GM19099 (cell line): ENCODE data around the gene SEL1L.

Experiments used
- POLR2A ChIP-seq: IDR thresholded peaks from 3 replicates; pipeline ENCODE4 v1.6.1; 2011; ENCODE audit warnings: low read depth; ENCODE audit not compliant: insufficient read length; ENCODE audit errors: extremely low read depth

Gene SEL1L

DNA sequence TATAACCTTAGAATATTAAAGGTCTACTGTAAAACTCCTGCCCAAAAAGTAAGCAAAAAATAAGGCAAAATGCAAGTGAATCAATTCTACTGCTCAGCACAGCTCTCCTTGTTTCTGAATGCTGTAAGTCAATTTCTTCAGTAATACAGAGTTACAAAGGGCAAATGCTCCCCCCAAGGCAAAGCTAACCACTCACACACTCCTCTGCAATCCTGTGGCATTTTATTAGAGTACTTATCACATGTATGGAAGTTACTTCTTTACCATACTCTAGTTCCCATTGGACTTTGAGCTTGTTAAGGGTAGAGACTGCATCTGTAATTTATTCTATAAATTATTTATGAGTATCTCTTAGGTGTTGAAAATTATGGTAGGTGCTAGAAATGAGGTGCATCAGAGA is 27.2 kb downstream of the SEL1L start:
- TF ChIP-seq POLR2A = no peak

DNA sequence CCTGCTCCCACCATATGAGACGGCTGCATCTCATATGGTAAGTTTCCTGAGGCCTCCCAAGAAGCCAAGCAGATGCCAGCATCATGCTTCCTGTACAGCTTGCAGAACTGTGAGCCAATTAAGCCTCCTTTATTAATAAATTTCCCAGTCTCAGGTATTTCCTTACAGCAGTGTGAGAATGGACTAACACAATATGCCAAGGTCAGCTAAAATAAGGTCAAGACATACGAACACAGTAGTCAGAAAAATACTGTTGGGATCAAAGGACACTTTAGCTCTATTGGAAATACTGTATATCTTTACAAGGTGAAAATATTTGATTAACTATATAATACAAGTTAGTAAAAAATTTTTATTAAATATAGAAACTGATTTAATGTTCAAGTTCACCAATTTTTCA is 28.8 kb downstream of the SEL1L start:
- TF ChIP-seq POLR2A = no peak

DNA sequence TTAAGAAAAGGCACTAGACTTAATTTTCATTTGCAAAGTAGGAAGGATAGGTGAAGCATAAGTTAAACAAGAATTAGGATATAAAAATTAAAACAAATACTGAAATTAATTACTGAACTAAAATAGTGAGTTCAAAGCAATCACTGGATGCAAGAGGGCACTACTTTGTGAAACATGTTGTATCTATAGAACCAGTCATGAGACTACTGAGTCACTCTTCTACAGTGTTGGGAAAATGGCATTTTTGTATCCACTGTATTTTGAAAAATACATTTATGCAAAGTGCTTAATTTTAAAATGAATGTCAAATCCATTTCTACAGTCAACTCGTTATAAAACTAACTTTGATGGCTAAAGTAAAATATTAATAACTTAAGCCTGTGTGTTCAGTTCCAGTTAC is 47.9 kb downstream of the SEL1L start:
- no peak for TF ChIP-seq POLR2A

DNA sequence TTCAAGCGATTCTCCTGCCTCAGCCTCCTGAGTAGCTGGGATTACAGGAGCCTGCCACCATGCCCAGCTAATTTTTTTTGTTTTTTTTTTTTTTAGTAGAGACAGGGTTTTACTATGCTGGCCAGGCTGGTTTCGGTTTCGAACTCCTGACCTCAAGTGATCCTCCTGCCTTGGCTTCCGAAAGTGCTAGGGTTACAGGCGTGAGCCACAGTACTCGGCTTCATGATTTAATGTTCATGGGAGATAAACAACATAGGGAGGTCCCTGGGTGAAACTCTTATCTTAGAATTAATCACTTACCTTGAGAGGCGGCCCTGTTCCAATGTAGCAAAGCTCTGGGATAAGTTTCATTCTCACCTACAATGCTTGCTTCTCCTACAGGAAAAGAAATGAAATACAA is 48.3 kb downstream of the SEL1L start:
- no peak for TF ChIP-seq POLR2A

DNA sequence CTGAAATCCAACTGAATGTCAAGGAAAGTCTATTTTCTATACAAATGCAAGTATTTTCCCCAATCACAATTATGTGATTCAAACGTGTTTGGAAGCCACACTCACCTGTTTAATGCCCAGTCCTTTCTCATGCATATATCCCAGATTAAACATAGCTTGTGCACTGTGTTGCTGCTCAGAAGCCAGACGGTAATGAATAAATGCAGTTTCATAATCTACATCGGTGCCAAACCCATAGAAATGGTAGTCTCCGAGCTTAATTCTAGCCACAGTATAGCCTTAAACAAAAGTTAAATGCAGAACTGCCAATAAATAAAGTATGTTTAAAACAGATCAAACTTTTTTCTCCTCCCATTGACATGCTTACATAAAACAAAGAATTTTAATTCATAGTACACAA is 49.5 kb downstream of the SEL1L start:
- TF ChIP-seq POLR2A = no peak

DNA sequence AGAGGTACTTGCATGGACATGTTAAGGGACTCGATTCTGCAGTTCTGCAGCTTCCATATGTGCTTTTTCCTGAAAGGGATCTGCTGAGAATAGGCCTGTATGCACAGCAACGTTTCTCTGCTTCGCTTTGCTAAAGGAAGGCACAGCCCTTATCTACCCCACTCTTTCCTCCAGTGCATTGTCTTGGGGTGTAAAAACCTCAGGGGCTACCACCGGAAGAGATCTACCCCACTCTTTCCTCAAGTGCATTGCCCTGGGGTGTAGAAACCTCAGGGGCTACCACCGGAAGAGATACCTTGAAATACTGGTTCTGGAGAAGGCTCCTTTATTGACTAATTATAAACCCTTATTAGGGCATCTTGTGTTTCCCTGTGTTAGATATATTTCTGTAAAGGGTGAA is 52.9 kb downstream of the SEL1L start:
- TF ChIP-seq POLR2A = no peak

DNA sequence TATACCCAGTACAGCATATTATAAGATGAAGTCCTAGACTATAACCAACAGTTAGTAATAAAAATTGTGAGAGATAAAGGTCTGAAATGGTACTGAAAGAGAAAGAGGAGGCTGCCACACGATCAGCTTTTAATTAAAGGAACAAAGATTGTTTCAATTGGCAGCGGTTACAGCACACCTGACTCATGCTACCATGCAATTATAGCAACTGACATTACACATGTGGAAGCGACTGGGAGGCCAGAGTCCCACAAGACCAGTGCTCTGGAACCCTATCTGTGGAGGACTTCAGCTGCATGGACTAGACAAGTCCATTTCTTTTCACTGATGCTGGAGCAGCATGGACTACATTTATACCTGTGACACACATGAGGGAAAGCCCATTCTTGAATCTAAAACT is 55.2 kb downstream of the SEL1L start:
- TF ChIP-seq POLR2A = no peak

DNA sequence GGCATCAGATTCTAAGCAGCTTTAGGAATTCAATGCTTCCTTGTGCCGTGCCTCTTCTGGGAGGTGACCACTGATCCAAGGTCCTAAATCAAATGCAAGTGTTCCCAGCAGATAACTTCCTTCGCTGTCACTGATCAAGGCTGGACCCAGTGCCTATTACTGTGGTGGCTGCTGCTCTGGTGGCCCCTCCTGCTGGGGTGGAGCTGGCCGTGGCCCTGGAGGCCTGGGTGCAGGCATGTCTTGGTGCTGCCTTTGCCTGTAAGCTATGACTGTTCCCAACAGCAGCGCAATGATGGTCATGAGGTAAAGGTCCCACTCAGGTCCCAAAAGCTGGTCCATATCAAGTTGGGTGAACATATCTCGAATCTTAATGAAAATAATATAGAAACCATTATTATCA is 56.8 kb downstream of the SEL1L start:
- TF ChIP-seq POLR2A = no peak

DNA sequence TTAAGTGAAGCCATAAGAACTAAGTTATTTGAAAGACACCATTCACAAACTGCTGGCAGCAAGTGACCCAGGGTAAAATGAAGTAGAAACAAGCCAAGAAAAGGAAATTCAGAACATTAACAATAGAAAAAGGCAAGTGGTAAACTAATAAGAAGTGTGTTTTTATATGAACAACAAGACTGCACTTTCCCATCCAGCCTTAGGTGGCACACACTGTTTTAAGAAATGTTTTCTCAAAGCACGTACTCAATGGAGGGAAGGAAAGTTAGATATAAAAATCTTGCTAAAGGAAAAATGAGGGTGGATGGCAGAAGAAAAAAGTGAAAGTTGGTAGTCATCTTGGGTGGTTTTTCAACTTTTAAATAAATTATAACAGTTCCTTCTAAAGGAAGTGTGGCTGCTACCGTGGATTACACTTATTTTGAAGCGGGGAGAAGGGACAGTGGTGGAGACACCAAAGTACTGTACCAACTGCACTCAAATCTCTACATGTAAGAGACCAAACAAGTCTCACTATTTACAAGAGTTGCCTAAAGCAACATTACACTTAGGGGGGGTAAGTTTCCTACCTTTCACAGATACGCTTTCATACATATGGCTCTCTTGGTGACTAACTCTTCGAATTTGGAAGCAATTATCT is 58.8 kb downstream of the SEL1L start:
- TF ChIP-seq POLR2A = no peak

DNA sequence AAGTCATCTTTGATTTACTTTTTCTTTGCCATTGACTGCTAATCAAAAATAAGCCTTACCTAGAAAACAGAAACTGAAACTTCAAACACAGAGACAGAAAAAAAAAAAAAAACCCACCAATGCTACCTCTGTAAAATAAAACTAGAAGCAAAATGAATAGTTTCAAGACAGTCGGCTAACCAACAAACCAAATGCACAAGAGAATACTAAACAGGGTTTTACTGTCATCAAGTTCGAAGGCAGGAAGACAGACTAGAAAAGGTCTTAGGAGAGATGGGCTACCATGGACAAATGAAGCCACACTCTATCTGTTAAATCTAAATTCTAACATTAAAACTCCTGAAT is 59.5 kb downstream of the SEL1L start:
- no peak for TF ChIP-seq POLR2A

DNA sequence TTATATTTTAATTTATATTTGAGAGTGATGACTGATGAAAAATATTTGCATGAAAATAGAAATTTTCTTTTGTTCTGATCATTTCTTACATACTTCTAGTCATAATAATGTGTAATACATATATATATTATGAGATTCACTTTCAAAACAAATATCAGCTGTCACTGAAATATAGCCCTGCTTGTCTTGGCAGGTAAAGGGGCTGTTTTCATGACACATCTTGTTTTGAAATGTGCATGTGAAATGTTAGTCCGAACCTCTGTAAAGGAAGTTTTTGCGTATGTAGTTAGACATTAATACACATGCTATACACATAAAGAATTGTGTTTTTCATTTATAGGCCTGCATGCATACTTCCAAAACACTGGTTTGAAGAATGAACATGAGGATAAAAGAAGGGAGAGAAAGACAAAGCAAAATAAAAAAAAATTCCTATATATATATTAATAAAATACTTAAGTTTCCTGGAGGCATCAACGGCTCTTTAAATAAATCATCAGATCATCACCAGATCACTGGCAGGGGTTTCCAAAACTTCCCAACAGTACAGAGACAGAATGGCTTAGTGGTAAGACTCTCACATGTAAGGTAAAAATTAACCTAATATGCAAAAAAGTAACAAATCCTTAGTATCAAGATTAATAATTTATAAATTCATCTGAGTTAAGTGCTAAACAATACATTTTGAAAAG is 60.1 kb downstream of the SEL1L start:
- TF ChIP-seq POLR2A = no peak

DNA sequence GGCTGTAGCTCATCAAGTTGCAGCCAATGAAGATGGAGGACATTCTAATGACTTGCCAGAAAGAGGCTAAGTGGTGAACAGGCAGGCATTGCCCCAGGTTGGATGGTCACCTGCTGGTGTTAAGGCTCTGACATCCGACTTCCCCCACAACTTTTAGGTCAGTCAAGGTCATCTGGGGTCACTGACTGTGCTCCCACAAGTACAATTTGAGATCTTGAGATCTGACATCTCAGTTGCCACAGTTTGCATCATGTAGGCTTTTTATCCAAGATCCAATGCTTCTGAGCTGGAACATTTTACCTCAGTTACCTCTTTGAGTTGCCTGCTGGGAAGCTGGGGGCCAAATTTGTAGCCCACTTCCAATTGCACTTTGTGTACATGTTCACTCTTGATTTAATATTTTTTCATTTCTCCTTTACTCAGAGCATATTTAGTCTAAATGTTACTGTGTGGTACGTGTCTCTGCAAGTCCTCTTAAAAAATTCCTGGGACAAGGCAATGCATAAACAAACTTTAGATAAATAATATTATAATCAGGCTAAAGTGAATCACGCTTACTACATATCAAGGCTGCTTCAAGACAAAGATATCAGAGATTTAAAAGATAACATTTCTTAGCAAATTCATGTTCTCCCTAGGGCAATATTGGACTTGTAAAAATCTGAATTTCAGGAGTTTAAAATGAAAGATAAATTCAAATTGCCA is 61.4 kb downstream of the SEL1L start:
- no peak for TF ChIP-seq POLR2A

DNA sequence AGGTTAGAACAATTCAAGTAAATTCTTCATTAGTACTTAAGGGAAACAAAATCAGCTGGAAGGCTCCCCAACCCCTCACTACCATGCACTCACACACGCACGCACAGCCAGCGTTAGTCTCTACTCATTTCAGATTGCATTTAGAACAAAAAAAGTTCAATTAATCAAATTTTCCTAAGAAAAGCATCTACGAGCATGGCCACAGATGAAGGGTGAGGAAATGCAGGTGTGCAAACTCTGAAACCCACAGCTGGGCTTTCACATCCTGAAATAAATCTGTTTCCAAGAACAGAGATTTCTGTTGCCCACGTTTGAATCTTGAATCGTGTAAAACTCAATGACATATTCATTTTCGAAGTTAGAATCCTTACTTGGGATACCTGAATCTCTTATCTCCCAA is 62.6 kb downstream of the SEL1L start:
- no peak for TF ChIP-seq POLR2A

DNA sequence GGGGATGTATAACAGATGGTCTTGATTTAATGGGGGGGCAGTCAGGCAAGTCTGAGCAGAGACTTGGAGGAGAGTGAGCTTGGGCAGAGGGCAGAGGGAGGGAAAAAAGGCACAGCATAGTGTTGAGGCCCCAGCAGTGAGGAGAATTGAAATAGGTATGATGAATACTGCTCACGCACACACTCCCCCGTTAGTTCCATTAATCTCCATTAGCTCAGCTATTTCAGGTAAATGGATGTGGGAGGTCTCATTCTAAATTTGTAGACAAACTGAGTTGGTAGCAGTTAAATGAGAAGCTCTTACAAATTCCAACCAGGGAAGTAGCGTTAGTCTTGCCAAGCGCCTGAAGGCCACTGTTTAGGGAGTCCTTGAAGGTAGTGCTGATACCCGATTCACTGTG is 66.8 kb downstream of the SEL1L start:
- TF ChIP-seq POLR2A = no peak

DNA sequence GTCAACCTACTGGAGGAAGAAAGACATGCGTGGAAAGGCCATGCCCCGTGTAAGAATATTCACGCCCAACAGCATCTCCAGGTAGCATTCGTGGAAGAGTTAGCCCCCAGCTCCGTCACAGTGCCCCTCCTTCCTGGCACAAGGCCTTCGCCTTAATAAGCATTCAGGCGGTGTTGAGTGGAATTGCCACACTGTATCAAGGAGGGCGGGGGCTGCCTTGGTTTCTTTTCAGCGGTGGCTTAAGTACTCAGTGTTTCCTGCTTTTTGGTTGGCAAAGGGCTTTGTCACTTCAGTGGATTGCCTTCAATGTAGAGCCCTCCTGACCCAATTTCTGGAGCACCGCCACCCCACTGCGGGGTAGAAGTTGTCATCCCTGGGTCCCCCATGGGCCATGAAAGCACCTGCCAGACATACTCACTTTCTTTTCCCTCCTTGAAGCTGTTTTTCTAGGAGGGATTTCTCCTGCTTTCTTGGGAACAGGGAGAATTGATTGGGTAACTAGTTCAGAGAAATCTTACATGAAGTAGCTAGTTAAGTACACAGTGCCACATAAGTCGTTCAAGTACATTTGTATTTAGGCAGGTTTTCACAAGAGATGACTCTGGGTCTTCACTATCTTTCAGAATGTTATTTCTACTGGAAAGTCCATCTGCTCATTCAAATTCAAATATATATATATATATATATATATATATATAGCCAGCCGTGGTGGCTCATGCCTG is 68.0 kb downstream of the SEL1L start:
- no peak for TF ChIP-seq POLR2A
